NCI-H2171 (cell line): ENCODE results near the gene CCDC83.

Experiments used
- DNase-seq: peaks from one replicate; lab custom pipeline; 2025; lab: John Stamatoyannopoulos, UW

CCDC83 gene

DNA sequence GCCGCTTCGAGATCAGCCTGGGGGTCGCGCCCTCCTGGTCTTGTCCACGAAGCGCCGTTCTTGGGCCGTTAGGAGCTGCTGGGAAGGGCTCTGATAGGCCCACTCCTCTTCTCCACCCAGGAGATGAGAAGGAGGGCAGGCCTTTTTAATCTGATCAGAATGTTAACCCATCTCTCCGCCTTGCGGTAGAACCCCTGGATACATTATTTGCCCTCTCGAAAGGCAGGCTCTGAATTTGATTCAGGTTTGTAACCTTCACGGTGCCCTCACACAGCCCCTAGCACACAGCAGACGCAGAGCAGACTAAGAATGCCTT lies at the start of gene CCDC83:
CCDC83 (plus strand) TSS at position 43 of the 316 bp plus-strand sequence. CDS start 9,741 bp downstream, outside the sequence.
- DNase-seq = no peak

DNA sequence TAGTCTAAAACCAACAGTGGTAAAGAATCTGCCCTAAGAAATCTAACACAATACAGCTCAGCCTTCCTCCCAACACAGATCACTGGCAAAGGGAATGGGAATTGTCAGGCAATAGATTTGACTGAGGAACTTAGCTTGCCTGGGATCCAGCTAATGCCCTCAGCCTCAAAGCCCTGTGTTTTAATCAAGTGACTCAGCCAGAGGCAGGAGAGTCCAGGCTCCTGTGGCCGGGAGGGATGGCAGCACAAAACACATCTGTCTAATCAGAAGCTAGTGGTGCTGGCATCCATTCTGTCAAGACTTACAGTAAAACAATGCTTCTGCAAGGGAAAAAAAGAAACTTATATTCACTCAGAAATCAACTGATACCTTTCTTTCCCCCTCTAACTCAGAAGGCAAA lies 49.8 kb upstream of the CCDC83 start:
- DNase-seq = no peak

- no peak for DNase-seq
Measured at GRCh38 chr11:85806016-85806415, 49.2 kb upstream of the CCDC83 start.

GRCh38 chr11:85806876-85807275 lies 48.3 kb upstream of the CCDC83 start:
- peak; percentile 85 for DNase-seq

DNA sequence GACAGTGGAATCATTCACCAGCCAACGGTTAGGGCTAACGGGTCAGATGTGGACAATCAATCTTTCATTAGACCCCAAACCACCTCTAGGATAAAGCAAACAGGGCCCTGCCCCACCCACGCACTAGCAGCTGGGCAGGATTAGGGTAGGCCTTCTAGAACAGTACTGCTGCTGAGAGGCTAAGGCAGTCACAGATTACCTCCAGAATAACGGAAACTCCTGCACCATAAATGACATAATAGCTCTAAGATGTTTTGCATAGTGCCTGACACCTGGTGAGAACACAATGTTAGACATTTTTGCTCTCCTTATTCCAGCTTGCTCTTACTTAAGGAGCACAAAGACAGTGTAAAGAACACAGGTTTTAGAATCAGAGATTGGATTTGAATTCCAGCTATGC lies 46.0 kb upstream of the CCDC83 start:
- DNase-seq = no peak

- no peak for DNase-seq
Measured at GRCh38 chr11:85809863-85810262, 45.3 kb upstream of the CCDC83 start.

DNA sequence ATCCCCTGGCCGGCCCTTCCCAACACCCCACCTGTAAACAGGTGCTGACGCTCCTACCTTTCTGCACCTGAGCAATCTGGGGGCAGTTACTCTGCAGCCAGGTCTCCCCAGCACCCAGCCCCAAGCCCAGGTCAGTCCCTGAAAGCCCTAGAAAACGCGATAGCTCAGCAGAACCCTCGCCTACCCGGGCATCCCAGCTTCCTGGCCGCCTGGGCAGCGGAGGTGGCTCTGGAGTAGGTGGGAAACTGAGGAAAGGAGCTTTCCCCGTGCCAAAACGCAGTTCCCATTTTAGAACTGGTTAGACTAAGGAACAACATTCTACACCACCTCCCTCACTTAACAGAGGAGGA lies 44.7 kb upstream of the CCDC83 start:
- DNase-seq = no peak

DNA sequence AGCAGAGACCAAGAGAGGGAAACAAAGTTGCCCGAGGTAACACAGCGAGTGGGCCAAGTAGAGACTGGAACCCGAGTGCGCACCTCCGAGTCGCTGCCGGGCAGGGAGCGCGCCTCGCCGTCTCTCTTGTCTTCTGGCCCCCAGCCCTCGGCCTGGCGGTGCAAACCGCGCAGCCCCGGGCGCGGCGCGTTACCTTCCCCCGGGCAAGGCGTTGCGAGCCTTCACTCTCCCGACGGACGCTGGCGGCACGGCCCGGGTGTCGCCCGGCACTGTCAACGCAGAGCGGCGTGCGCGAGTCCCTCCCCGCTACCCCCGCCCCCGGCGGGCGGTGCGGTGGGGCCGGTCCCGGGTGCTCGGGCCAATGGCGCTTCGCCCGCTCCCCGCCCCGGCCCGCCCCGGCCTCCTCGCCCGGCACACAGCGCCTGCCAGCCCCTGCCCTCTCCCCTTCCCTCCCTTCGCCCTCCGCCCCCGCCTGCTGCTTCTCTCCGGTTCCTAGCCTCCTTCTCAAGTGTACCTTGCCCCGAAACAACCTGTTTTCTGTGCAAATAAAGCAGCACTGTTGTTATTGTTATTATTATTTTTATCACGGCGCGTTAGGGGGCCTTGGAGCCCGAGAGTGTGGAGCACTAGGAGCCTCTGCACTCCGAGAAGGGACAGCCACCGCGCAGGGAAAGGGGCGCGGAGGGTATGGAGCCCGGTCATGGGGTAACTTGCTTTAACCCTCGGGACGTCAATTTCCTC lies 44.1 kb upstream of the CCDC83 start, which contains the start of gene SYTL2:
SYTL2 (minus strand) TSS at position 271 of the 741 bp plus-strand sequence. CDS start 53,416 bp downstream, outside the sequence.
- peak; percentile 88 for DNase-seq

DNA sequence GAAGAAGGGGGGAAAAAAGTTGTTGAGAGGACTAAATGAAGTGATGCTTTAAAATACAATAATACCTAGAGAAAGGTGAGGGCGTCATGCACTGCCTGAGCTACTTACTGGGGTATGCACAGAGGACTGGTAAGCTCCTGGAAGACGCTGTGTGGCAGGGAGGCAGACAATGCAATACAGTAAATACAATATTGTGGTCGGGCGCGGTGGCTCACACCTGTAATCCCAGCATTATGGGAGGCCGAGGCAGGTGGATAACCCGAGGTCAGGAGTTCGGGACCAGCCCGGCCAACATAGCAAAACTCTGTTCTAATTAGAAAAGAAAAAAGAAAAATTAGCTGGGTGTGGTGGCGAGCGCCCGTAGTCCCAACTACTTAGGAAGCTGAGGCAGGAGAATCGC lies 43.6 kb upstream of the CCDC83 start:
- DNase-seq = no peak

- DNase-seq = no peak
Measured at GRCh38 chr11:85813721-85814120, 41.5 kb upstream of the CCDC83 start.

DNA sequence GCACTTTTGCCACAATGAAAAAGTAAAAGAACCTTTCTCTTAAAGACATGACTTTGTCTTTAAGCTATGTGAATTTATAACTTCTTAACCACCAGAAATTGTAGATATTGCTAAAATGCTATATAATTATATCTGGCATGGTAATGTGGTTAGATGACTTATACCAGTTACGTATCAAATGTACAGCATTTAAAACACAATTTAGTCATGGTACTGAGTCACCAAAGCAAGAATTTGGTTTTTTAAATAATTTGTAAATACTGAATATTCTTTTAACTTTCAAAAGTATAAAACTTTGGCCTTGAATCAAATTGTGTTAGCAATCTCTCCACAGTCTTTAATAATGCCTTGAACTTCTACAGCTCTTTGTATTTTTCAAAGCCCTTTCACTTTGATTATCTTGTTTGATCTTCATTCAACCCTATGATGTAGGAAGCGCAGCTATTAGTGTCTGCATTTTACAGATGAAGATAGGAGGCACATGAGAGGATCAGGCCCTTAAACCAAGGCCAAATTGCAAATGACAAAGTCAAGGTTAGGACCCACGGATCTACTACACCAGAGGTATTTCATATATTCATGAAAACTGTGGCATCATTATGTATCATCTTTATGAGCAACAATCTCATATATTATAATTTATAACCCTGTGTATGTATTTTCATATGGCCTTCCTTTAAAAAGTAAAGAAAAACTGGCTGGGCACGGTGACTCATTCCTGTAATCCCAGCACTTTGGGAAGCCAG lies 39.8 kb upstream of the CCDC83 start:
- no peak for DNase-seq

- no peak for DNase-seq
Measured at GRCh38 chr11:85819441-85819840, 35.7 kb upstream of the CCDC83 start.

GRCh38 chr11:85821636-85822035 lies 33.5 kb upstream of the CCDC83 start:
- DNase-seq = no peak

GRCh38 chr11:85822814-85823213 lies 32.4 kb upstream of the CCDC83 start:
- DNase-seq = no peak

DNA sequence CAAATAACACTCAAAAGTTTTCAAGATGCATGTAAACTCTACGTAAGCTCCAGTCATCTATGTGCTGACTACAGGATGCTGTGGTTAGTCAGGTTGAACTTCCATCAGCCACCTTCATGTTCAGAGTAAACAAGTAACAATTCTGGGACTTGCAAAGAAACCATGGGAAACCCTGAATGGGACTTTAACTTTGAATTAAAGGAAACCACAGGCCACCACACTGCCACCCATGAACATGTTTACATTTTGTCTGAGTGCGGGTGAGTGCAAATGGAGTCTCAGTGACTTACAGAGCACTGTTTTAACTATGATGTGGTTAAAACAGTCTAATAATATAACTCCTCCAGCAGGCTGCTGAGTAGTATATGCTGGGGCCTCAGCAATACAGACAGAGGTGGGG lies 31.4 kb upstream of the CCDC83 start:
- DNase-seq = no peak

GRCh38 chr11:85825616-85826015 lies 29.6 kb upstream of the CCDC83 start:
- DNase-seq = no peak

GRCh38 chr11:85826116-85826855 lies 28.9 kb upstream of the CCDC83 start:
- peak; percentile 28 for DNase-seq

- no peak for DNase-seq
Measured at GRCh38 chr11:85827748-85828639, 27.2 kb upstream of the CCDC83 start.

DNA sequence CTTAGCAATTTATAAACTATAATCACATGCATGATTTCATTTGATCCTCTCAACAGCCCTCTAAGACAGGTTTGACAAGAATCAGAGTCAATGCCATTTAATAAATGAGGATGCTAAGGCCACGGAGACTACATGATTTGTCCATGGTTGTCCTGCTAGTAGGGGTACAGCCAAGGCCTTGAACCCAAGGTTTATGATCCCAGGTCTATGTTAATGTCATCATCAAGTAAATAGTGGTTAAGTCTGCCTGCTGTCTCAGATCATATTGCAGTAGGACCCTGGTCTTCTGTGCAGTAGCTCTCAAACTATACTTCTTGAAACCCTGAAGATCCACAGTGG lies 26.6 kb upstream of the CCDC83 start:
- DNase-seq = no peak

- no peak for DNase-seq
Measured at GRCh38 chr11:85829172-85829571, 26.0 kb upstream of the CCDC83 start.

GRCh38 chr11:85831050-85831449 lies 24.1 kb upstream of the CCDC83 start:
- DNase-seq = no peak

GRCh38 chr11:85835263-85835662 lies 19.9 kb upstream of the CCDC83 start:
- DNase-seq = no peak
